Measurements from ENCODE around the gene NKAIN2.

Gene NKAIN2

GRCh38 chr6:123895806-123896205 is 92.1 kb downstream of the NKAIN2 start:
- Histone ChIP-seq H3K36me3 (no peaks in the 10 kb centered on the region), H3K27me3 (no peaks in the 10 kb centered on the region), H3K27ac (no peak overlapping the region), H3K9me3 (no peaks in the 10 kb centered on the region), H3K4me1 (no peaks in the 10 kb centered on the region), H3K4me3 (no peak overlapping the region)
- no peak for DNase-seq
- intact Hi-C loops (cut with DNase I; ENCODE audit: low total_unique reads) = no loop called here
- TF ChIP-seq CTCF (IDR thresholded peaks at IDR 0.05) = no peak

- H3K4me1 ChIP-seq = no peaks in the 10 kb centered on the region
- H3K4me3 ChIP-seq = no peak overlapping the region
- H3K27me3 ChIP-seq = no peaks in the 10 kb centered on the region
- TF ChIP-seq CTCF (IDR thresholded peaks at IDR 0.05) = no peak
- H3K36me3 ChIP-seq = no peaks in the 10 kb centered on the region
- DNase-seq = no peak
- no peak overlapping the region for H3K27ac ChIP-seq
- H3K9me3 ChIP-seq = no peaks in the 10 kb centered on the region
- intact Hi-C loops (cut with DNase I; ENCODE audit: low total_unique reads) = no loop called here
Measured at GRCh38 chr6:123896869-123897268, 93.2 kb downstream of the NKAIN2 start.

GRCh38 chr6:123897965-123898364 is 94.3 kb downstream of the NKAIN2 start:
- Histone ChIP-seq H3K27ac (no peak overlapping the region), H3K9me3 (no peaks in the 10 kb centered on the region), H3K36me3 (no peaks in the 10 kb centered on the region), H3K27me3 (no peaks in the 10 kb centered on the region), H3K4me3 (no peak overlapping the region), H3K4me1 (no peaks in the 10 kb centered on the region)
- no peak for DNase-seq
- TF ChIP-seq CTCF (IDR thresholded peaks at IDR 0.05) = no peak
- intact Hi-C loops (cut with DNase I; ENCODE audit: low total_unique reads) = no loop called here

GRCh38 chr6:123898665-123899064 is 95.0 kb downstream of the NKAIN2 start:
- DNase-seq = no peak
- TF ChIP-seq CTCF (IDR thresholded peaks at IDR 0.05) = no peak
- H3K27ac ChIP-seq = no peak overlapping the region
- H3K9me3 ChIP-seq = no peaks in the 10 kb centered on the region
- H3K4me1 ChIP-seq = no peaks in the 10 kb centered on the region
- H3K27me3 ChIP-seq = no peaks in the 10 kb centered on the region
- no peaks in the 10 kb centered on the region for H3K36me3 ChIP-seq
- intact Hi-C loops (cut with DNase I; ENCODE audit: low total_unique reads) = no loop called here
- H3K4me3 ChIP-seq = no peak overlapping the region

GRCh38 chr6:123899745-123900144 is 96.1 kb downstream of the NKAIN2 start:
- intact Hi-C loops (cut with DNase I; ENCODE audit: low total_unique reads) = no loop called here
- no peak for DNase-seq
- TF ChIP-seq CTCF (IDR thresholded peaks at IDR 0.05) = no peak
- H3K4me3 ChIP-seq = no peak overlapping the region
- H3K36me3 ChIP-seq = no peaks in the 10 kb centered on the region
- H3K4me1 ChIP-seq = no peaks in the 10 kb centered on the region
- H3K9me3 ChIP-seq = no peaks in the 10 kb centered on the region
- no peak overlapping the region for H3K27ac ChIP-seq
- H3K27me3 ChIP-seq = no peaks in the 10 kb centered on the region

GRCh38 chr6:123901436-123901835 is 97.8 kb downstream of the NKAIN2 start:
- intact Hi-C loops (cut with DNase I; ENCODE audit: low total_unique reads) = no loop called here
- Histone ChIP-seq H3K9me3 (no peaks in the 10 kb centered on the region), H3K27ac (no peak overlapping the region), H3K27me3 (no peaks in the 10 kb centered on the region), H3K36me3 (no peaks in the 10 kb centered on the region), H3K4me3 (no peak overlapping the region), H3K4me1 (no peaks in the 10 kb centered on the region)
- TF ChIP-seq CTCF (IDR thresholded peaks at IDR 0.05) = no peak
- no peak for DNase-seq

Data from tibial artery (tissue), 4 donors.